ENCODE data around the gene SEMA6A. TPM values are rescaled to one million over a fixed set of nuclear protein-coding genes. Genes with fewer than 3 reads are reported as not detected.
A peak's percentile ranks its signal among the peaks of the same experiment; 100 is the strongest.

SEMA6A gene
- total RNA-seq, 2 experiments from 2014 or later, result not detected

- POLR2A ChIA-PET, result no interaction called here
- no peak for ATAC-seq
- Mint-ChIP-seq H3K27ac (no peak overlapping the region), H3K9me3 (no peaks in the 10 kb centered on the region), H3K36me3 (ENCODE audit: low read depth) (no peaks in the 10 kb centered on the region), H3K27me3 (no peaks in the 10 kb centered on the region), H3K4me3 (no peak overlapping the region), H3K4me1 (ENCODE audit: low read depth) (peaks cover 14% of the 10 kb centered on the region)
- no peak for DNase-seq
- TF ChIP-seq CTCF (IDR thresholded peaks at IDR 0.05), result no peak
- CTCF ChIA-PET, result no interaction called here
- intact Hi-C loops (cut with micrococcal nuclease), result no loop called here
Observed at GRCh38 chr5:116495786-116496357, 78.8 kb downstream of the SEMA6A start.

GRCh38 chr5:116494784-116495450 is 79.7 kb downstream of the SEMA6A start:
- ATAC-seq, result no peak
- intact Hi-C loops (cut with micrococcal nuclease), result no loop called here
- ChIA-PET POLR2A (interaction anchor here (1.0 kb wide), 1 partner anchor 19 kb away, joined by 3 read pairs; no protein-coding TSS in a partner anchor), CTCF (no interaction called here)
- DNase-seq, result no peak
- Mint-ChIP-seq H3K9me3 (no peaks in the 10 kb centered on the region), H3K4me3 (no peak overlapping the region), H3K27me3 (no peaks in the 10 kb centered on the region), H3K4me1 (ENCODE audit: low read depth) (peaks cover 14% of the 10 kb centered on the region), H3K36me3 (ENCODE audit: low read depth) (no peaks in the 10 kb centered on the region), H3K27ac (no peak overlapping the region)
- TF ChIP-seq CTCF (IDR thresholded peaks at IDR 0.05), result no peak

- CTCF ChIA-PET, result no interaction called here
- Mint-ChIP-seq H3K4me3 (no peak overlapping the region), H3K36me3 (ENCODE audit: low read depth) (no peaks in the 10 kb centered on the region), H3K27ac (no peak overlapping the region), H3K4me1 (ENCODE audit: low read depth) (peaks cover 14% of the 10 kb centered on the region), H3K27me3 (no peaks in the 10 kb centered on the region), H3K9me3 (no peaks in the 10 kb centered on the region)
- DNase-seq (no peak), ATAC-seq (no peak)
- intact Hi-C loops (cut with micrococcal nuclease), result no loop called here
- no peak for TF ChIP-seq CTCF (IDR thresholded peaks at IDR 0.05)
- POLR2A ChIA-PET, result no interaction called here
Observed at GRCh38 chr5:116492776-116493175, 81.8 kb downstream of the SEMA6A start.

- Mint-ChIP-seq H3K27me3 (no peaks in the 10 kb centered on the region), H3K4me3 (no peak overlapping the region), H3K36me3 (ENCODE audit: low read depth) (no peaks in the 10 kb centered on the region), H3K4me1 (ENCODE audit: low read depth) (peaks cover 14% of the 10 kb centered on the region), H3K9me3 (no peaks in the 10 kb centered on the region), H3K27ac (no peak overlapping the region)
- ChIA-PET POLR2A (no interaction called here), CTCF (no interaction called here)
- intact Hi-C loops (cut with micrococcal nuclease), result no loop called here
- ATAC-seq (peak; percentile 74), DNase-seq (peak; percentile 41)
- no peak for TF ChIP-seq CTCF (IDR thresholded peaks at IDR 0.05)
Observed at GRCh38 chr5:116492016-116492623, 82.5 kb downstream of the SEMA6A start.

GRCh38 chr5:116488356-116489041 is 86.1 kb downstream of the SEMA6A start:
- no peaks in the 10 kb centered on the region for H3K36me3 Mint-ChIP-seq (ENCODE audit: low read depth)
- no peaks in the 10 kb centered on the region for H3K27me3 Mint-ChIP-seq
- intact Hi-C loops (cut with micrococcal nuclease), result no loop called here
- CTCF ChIA-PET, result no interaction called here
- H3K4me3 Mint-ChIP-seq, result no peak overlapping the region
- DNase-seq (no peak), ATAC-seq (no peak)
- no peak for TF ChIP-seq CTCF (IDR thresholded peaks at IDR 0.05)
- peaks cover 14% of the 10 kb centered on the region for H3K4me1 Mint-ChIP-seq (ENCODE audit: low read depth)
- POLR2A ChIA-PET, result no interaction called here
- H3K9me3 Mint-ChIP-seq, result no peaks in the 10 kb centered on the region
- H3K27ac Mint-ChIP-seq, result no peak overlapping the region
